ENCODE measurements around the gene NKX1-1. TPM values are rescaled to one million over a fixed set of nuclear protein-coding genes. Genes with fewer than 3 reads are reported as not detected.

Gene NKX1-1
- total and polyA plus RNA-seq, 2 donors (not counting 1 experiment from before 2014, with no cell fraction given), result not detected

DNA sequence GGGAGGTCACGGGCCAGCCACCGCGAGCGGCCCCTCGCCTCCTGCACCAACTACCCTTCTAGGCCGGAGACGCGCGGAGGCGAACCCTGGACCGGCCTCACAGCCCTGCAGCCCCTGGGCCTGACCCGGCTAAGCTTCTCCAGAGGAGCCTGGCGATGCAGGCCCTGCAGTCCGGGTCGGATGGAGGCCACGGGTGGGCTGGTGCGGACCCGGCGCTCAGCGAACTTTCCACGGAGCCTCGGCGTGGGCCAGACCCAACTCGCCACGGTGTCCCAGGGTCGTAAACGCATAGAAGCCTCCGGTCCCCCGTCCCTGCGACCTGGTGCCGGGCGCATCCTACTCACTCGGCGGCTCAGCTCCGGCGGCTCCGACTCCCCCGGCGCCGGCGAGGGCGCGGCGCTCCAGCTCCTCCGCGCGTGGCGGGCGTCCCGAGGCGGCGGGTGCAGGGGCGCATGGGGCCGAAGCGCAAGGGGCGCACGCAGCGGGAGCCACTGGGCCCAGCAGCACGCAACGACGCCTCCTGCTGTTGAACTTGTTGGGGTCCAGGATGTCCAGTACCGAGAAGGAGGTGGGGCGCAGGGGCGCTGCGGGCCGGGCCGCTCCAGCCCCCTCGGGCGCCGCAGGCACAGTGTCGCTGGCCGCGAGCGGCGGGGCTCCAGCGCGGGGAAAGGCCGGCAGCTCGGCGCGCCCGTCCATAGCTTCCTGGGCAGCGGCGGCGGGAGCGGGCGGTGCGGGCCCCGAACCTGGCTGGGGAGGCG is 427 bp downstream of the NKX1-1 start:
- Histone ChIP-seq H3K79me2 (ENCODE audit: control insufficient read depth, insufficient read depth, low read length) (no peaks in the 10 kb centered on the region), H3K36me3 (ENCODE audit: control insufficient read depth, insufficient read depth, low read length) (no peaks in the 10 kb centered on the region), H3K4me2 (ENCODE audit: extremely low read depth, insufficient read depth, low read length) (no peak overlapping the region), H3K27ac (ENCODE audit: insufficient read depth, low read length) (no peak overlapping the region), H3K9me3 (ENCODE audit: control insufficient read depth, insufficient read depth, low read depth, low read length) (no peaks in the 10 kb centered on the region), H2AFZ (ENCODE audit: low read length) (no peak overlapping the region), H3K9ac (ENCODE audit: insufficient read depth, low read length) (no peak overlapping the region), H3K4me1 (ENCODE audit: control insufficient read depth, extremely low read depth, insufficient read depth, low read length) (no peaks in the 10 kb centered on the region), H4K20me1 (ENCODE audit: control insufficient read depth, extremely low read depth, insufficient read depth, low read length) (no peaks in the 10 kb centered on the region), H3K4me3 (replicated peaks in 1 of 4; ENCODE audit: control extremely low read depth in 1 of 4, insufficient read depth in 1 of 4, low read depth in 3 of 4, low read length in 4 of 4) (no peak overlapping the region), H3K27me3 (ENCODE audit: control insufficient read depth, insufficient read depth, low read length) (peaks cover 60% of the 10 kb centered on the region)
- no peak for DNase-seq (ENCODE audit: low read depth in 2 of 2)
- TF ChIP-seq, protein P1, sequence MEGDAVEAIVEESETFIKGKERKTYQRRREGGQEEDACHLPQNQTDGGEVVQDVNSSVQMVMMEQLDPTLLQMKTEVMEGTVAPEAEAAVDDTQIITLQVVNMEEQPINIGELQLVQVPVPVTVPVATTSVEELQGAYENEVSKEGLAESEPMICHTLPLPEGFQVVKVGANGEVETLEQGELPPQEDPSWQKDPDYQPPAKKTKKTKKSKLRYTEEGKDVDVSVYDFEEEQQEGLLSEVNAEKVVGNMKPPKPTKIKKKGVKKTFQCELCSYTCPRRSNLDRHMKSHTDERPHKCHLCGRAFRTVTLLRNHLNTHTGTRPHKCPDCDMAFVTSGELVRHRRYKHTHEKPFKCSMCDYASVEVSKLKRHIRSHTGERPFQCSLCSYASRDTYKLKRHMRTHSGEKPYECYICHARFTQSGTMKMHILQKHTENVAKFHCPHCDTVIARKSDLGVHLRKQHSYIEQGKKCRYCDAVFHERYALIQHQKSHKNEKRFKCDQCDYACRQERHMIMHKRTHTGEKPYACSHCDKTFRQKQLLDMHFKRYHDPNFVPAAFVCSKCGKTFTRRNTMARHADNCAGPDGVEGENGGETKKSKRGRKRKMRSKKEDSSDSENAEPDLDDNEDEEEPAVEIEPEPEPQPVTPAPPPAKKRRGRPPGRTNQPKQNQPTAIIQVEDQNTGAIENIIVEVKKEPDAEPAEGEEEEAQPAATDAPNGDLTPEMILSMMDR (conservative IDR thresholded peaks at IDR 0.05 in 1 of 2, IDR thresholded peaks at IDR 0.05 in 1 of 2; ENCODE audit: low read depth in 1 of 2, low read length in 2 of 2), result no peak
- TF ChIP-seq EZH2 (IDR thresholded peaks at IDR 0.05; ENCODE audit: low read length, missing control alignments), result peak; percentile 37

DNA sequence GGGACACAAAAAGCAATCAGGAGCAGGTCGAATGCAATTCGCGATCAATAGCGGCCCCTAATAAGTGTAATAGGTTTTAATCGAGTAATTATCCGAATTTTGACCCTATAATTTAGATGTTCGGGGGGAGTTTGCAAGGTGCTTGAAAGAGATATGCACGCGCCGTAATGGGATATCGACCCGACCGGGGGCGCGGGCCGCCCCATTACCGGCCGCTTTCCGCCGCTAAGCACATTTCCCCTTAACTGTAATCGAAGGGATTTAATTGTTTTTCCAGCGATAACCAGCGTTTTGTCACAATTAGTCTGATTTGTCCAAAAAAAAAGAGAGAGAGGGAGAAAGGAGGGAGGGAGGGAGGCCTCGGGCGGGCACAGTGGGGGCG is 997 bp downstream of the NKX1-1 start:
- no peak for DNase-seq (ENCODE audit: low read depth in 2 of 2)

DNA sequence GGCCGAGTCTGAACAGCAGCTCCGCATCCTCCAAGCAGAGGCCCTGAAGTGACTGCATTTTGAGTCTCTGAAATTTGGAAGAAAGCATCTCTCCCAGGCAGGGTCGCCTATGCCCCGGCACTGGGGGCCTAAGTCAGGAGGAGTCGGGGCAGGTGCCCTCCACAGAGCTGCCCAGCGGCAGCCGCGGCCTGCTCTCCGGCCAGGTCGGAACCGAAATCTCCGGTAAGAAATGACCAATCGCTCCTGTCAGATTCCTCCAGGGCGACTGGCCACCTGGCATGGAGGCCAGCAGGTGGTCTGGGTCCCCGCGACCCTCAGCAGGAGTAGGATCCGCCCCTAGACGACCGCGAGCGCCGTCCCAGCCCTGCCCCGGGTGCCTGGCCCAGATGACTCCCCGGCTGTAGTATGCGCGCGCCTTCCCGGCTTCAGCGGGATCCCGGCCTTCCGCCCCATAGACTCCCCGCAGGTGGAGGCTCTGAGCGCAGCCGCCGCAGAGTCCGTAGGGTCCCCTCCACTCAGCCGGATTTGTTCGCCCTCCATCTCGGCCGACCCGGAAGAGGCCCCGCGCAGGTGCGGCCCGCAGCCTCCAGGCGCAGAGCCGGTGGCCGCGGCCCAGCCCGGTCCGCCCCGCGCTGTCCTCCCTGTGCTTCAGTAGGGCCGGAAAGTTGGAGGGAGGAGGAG is 1.5 kb downstream of the NKX1-1 start:
- Histone ChIP-seq H3K79me2 (ENCODE audit: control insufficient read depth, insufficient read depth, low read length) (no peaks in the 10 kb centered on the region), H3K27ac (ENCODE audit: insufficient read depth, low read length) (no peak overlapping the region), H3K36me3 (ENCODE audit: control insufficient read depth, insufficient read depth, low read length) (no peaks in the 10 kb centered on the region), H3K4me1 (ENCODE audit: control insufficient read depth, extremely low read depth, insufficient read depth, low read length) (no peaks in the 10 kb centered on the region), H3K4me3 (replicated peaks in 1 of 4; ENCODE audit: control extremely low read depth in 1 of 4, insufficient read depth in 1 of 4, low read depth in 3 of 4, low read length in 4 of 4) (no peak overlapping the region), H3K27me3 (ENCODE audit: control insufficient read depth, insufficient read depth, low read length) (peaks cover 60% of the 10 kb centered on the region), H2AFZ (ENCODE audit: low read length) (no peak overlapping the region), H4K20me1 (ENCODE audit: control insufficient read depth, extremely low read depth, insufficient read depth, low read length) (no peaks in the 10 kb centered on the region), H3K9me3 (ENCODE audit: control insufficient read depth, insufficient read depth, low read depth, low read length) (no peaks in the 10 kb centered on the region), H3K4me2 (ENCODE audit: extremely low read depth, insufficient read depth, low read length) (no peak overlapping the region), H3K9ac (ENCODE audit: insufficient read depth, low read length) (no peak overlapping the region)
- no peak for DNase-seq (ENCODE audit: low read depth in 2 of 2)
- TF ChIP-seq, protein P1 (conservative IDR thresholded peaks at IDR 0.05 in 1 of 2, IDR thresholded peaks at IDR 0.05 in 1 of 2; ENCODE audit: low read depth in 1 of 2, low read length in 2 of 2), result no peak
- TF ChIP-seq EZH2 (IDR thresholded peaks at IDR 0.05; ENCODE audit: low read length, missing control alignments), result peak; percentile 45

More for the DNA sequence above, 997 bp downstream of the NKX1-1 start:
- Histone ChIP-seq H3K4me2 (ENCODE audit: extremely low read depth, insufficient read depth, low read length) (no peak overlapping the region), H4K20me1 (ENCODE audit: control insufficient read depth, extremely low read depth, insufficient read depth, low read length) (no peaks in the 10 kb centered on the region), H2AFZ (ENCODE audit: low read length) (no peak overlapping the region), H3K9me3 (ENCODE audit: control insufficient read depth, insufficient read depth, low read depth, low read length) (no peaks in the 10 kb centered on the region), H3K79me2 (ENCODE audit: control insufficient read depth, insufficient read depth, low read length) (no peaks in the 10 kb centered on the region), H3K4me3 (replicated peaks in 1 of 4; ENCODE audit: control extremely low read depth in 1 of 4, insufficient read depth in 1 of 4, low read depth in 3 of 4, low read length in 4 of 4) (no peak overlapping the region), H3K36me3 (ENCODE audit: control insufficient read depth, insufficient read depth, low read length) (no peaks in the 10 kb centered on the region), H3K27me3 (ENCODE audit: control insufficient read depth, insufficient read depth, low read length) (peaks cover 60% of the 10 kb centered on the region), H3K9ac (ENCODE audit: insufficient read depth, low read length) (no peak overlapping the region), H3K27ac (ENCODE audit: insufficient read depth, low read length) (no peak overlapping the region), H3K4me1 (ENCODE audit: control insufficient read depth, extremely low read depth, insufficient read depth, low read length) (no peaks in the 10 kb centered on the region)
- TF ChIP-seq, protein P1 (conservative IDR thresholded peaks at IDR 0.05 in 1 of 2, IDR thresholded peaks at IDR 0.05 in 1 of 2; ENCODE audit: low read depth in 1 of 2, low read length in 2 of 2), result no peak
- no peak for TF ChIP-seq EZH2 (IDR thresholded peaks at IDR 0.05; ENCODE audit: low read length, missing control alignments)
